ENCODE measurements around the gene NHLRC1. TPM values are rescaled to one million over a fixed set of nuclear protein-coding genes. Genes with fewer than 3 reads are reported as not detected.

NHLRC1 gene
- total RNA-seq, 1 experiment from 2014 or later = 1.3 TPM

GRCh38 chr6:18090349-18090786 lies 32.1 kb downstream of the NHLRC1 start:
- DNase-seq (ENCODE audit: low read depth in 1 of 2, low spot score in 2 of 2) = no peak
- Histone ChIP-seq H3K4me3 (no peak overlapping the region), H3K27ac (no peak overlapping the region), H3K4me1 (replicated peaks) (no peaks in the 10 kb centered on the region), H3K9me3 (replicated peaks) (no peaks in the 10 kb centered on the region), H3K36me3 (no peaks in the 10 kb centered on the region), H3K27me3 (replicated peaks) (no peaks in the 10 kb centered on the region)

- Histone ChIP-seq H3K36me3 (no peaks in the 10 kb centered on the region), H3K4me3 (no peak overlapping the region), H3K27ac (no peak overlapping the region), H3K4me1 (replicated peaks) (no peaks in the 10 kb centered on the region), H3K9me3 (replicated peaks) (no peaks in the 10 kb centered on the region), H3K27me3 (replicated peaks) (no peaks in the 10 kb centered on the region)
- DNase-seq (ENCODE audit: low read depth in 1 of 2, low spot score in 2 of 2) = no peak
These were observed 33.8 kb downstream of the NHLRC1 start for GRCh38 chr6:18088419-18089296.

- Histone ChIP-seq H3K36me3 (no peaks in the 10 kb centered on the region), H3K27me3 (replicated peaks) (no peaks in the 10 kb centered on the region), H3K4me3 (no peak overlapping the region), H3K9me3 (replicated peaks) (no peaks in the 10 kb centered on the region), H3K27ac (no peak overlapping the region), H3K4me1 (replicated peaks) (no peaks in the 10 kb centered on the region)
- no peak for DNase-seq (ENCODE audit: low read depth in 1 of 2, low spot score in 2 of 2)
These were observed 34.9 kb downstream of the NHLRC1 start for GRCh38 chr6:18087396-18088165.

- Histone ChIP-seq H3K27me3 (replicated peaks) (no peaks in the 10 kb centered on the region), H3K9me3 (replicated peaks) (no peaks in the 10 kb centered on the region), H3K36me3 (no peaks in the 10 kb centered on the region), H3K27ac (no peak overlapping the region), H3K4me1 (replicated peaks) (no peaks in the 10 kb centered on the region), H3K4me3 (no peak overlapping the region)
- DNase-seq (ENCODE audit: low read depth in 1 of 2, low spot score in 2 of 2) = no peak
These were observed 41.3 kb downstream of the NHLRC1 start for GRCh38 chr6:18081025-18081668.

GRCh38 chr6:18080544-18080943 lies 41.9 kb downstream of the NHLRC1 start:
- Histone ChIP-seq H3K4me3 (no peak overlapping the region), H3K36me3 (no peaks in the 10 kb centered on the region), H3K4me1 (replicated peaks) (no peaks in the 10 kb centered on the region), H3K9me3 (replicated peaks) (0 out of 2 replicates have a peak, but pooled peaks cover 2% of the 10 kb centered on the region), H3K27me3 (replicated peaks) (no peaks in the 10 kb centered on the region), H3K27ac (no peak overlapping the region)
- no peak for DNase-seq (ENCODE audit: low read depth in 1 of 2, low spot score in 2 of 2)

- Histone ChIP-seq H3K27ac (no peak overlapping the region), H3K36me3 (no peaks in the 10 kb centered on the region), H3K9me3 (replicated peaks) (peaks cover 10% of the 10 kb centered on the region; the same call in 1 of the 2 replicates), H3K27me3 (replicated peaks) (no peaks in the 10 kb centered on the region), H3K4me3 (no peak overlapping the region), H3K4me1 (replicated peaks) (no peaks in the 10 kb centered on the region)
- no peak for DNase-seq (ENCODE audit: low read depth in 1 of 2, low spot score in 2 of 2)
These were observed 43.6 kb downstream of the NHLRC1 start for GRCh38 chr6:18078866-18079265.

GRCh38 chr6:18076231-18076630 lies 46.2 kb downstream of the NHLRC1 start:
- no peaks in the 10 kb centered on the region for H3K27me3 ChIP-seq (replicated peaks)
- no peak for DNase-seq (ENCODE audit: low read depth in 1 of 2, low spot score in 2 of 2)
- H3K4me1 ChIP-seq (replicated peaks) = no peaks in the 10 kb centered on the region
- H3K27ac ChIP-seq = no peak overlapping the region
- no peaks in the 10 kb centered on the region for H3K36me3 ChIP-seq
- peaks cover 10% of the 10 kb centered on the region; the same call in 1 of the 2 replicates for H3K9me3 ChIP-seq (replicated peaks)
- H3K4me3 ChIP-seq = no peak overlapping the region

- peaks cover 10% of the 10 kb centered on the region; the same call in 1 of the 2 replicates for H3K9me3 ChIP-seq (replicated peaks)
- no peaks in the 10 kb centered on the region for H3K36me3 ChIP-seq
- H3K4me3 ChIP-seq = no peak overlapping the region
- no peaks in the 10 kb centered on the region for H3K27me3 ChIP-seq (replicated peaks)
- no peaks in the 10 kb centered on the region for H3K4me1 ChIP-seq (replicated peaks)
- H3K27ac ChIP-seq = no peak overlapping the region
- no peak for DNase-seq (ENCODE audit: low read depth in 1 of 2, low spot score in 2 of 2)
These were observed 49.6 kb downstream of the NHLRC1 start for GRCh38 chr6:18072841-18073240.

- H3K4me1 ChIP-seq (replicated peaks) = no peaks in the 10 kb centered on the region
These were observed 52.0 kb downstream of the NHLRC1 start for GRCh38 chr6:18070486-18070885.

More at GRCh38 chr6:18070486-18070885, 52.0 kb downstream of the NHLRC1 start:
- Histone ChIP-seq H3K9me3 (replicated peaks) (peaks cover 8% of the 10 kb centered on the region; the same call in 1 of the 2 replicates), H3K27me3 (replicated peaks) (no peaks in the 10 kb centered on the region), H3K36me3 (no peaks in the 10 kb centered on the region), H3K27ac (no peak overlapping the region), H3K4me3 (no peak overlapping the region)
- no peak for DNase-seq (ENCODE audit: low read depth in 1 of 2, low spot score in 2 of 2)

Other genes with a start within 250 kb of the NHLRC1 start
- 31.5 and 52.7 TPM in 2 replicates for gene KIF13A, start 135.0 kb downstream of the NHLRC1 start, total RNA-seq (2014; rRNA removed; shearing (Covaris generic))
- 22.4 and 26.9 TPM in 2 replicates for gene TPMT, start 32.4 kb upstream of the NHLRC1 start, total RNA-seq (2014; rRNA removed; shearing (Covaris generic))
- gene KDM1B, start 32.7 kb upstream of the NHLRC1 start, total RNA-seq (2014; rRNA removed; shearing (Covaris generic)) = 14.9 and 18.8 TPM in 2 replicates
- gene DEK, start 141.9 kb upstream of the NHLRC1 start, total RNA-seq (2014; rRNA removed; shearing (Covaris generic)) = 354 and 542 TPM in 2 replicates